ENCODE results near the gene NKD2.

DNA sequence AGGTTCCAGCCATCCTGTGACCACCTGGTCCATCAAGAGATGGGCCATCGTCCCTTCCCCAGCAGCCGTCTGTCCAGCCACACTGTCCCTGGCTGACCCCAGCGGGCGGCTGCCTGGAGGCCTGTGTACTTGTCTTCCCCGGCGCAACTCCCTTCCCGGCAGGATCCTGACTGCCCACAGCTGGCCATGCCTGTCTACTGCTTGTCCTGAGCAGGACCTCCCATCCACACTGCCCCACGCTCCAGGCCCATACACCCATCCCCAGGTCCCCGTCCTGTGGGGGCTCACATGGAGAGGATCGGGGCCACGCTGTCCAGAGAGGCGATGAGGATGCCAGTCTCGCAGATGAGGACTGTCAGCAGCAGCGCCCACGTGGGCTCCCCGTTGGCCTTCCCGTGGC, 67.8 kb downstream of the NKD2 start:
- TF ChIP-seq POLR2A (IDR thresholded peaks at IDR 0.05; ENCODE audit: borderline replicate concordance, extremely low read depth, insufficient read depth, insufficient read length) = no peak
- TF ChIP-seq, protein P1, sequence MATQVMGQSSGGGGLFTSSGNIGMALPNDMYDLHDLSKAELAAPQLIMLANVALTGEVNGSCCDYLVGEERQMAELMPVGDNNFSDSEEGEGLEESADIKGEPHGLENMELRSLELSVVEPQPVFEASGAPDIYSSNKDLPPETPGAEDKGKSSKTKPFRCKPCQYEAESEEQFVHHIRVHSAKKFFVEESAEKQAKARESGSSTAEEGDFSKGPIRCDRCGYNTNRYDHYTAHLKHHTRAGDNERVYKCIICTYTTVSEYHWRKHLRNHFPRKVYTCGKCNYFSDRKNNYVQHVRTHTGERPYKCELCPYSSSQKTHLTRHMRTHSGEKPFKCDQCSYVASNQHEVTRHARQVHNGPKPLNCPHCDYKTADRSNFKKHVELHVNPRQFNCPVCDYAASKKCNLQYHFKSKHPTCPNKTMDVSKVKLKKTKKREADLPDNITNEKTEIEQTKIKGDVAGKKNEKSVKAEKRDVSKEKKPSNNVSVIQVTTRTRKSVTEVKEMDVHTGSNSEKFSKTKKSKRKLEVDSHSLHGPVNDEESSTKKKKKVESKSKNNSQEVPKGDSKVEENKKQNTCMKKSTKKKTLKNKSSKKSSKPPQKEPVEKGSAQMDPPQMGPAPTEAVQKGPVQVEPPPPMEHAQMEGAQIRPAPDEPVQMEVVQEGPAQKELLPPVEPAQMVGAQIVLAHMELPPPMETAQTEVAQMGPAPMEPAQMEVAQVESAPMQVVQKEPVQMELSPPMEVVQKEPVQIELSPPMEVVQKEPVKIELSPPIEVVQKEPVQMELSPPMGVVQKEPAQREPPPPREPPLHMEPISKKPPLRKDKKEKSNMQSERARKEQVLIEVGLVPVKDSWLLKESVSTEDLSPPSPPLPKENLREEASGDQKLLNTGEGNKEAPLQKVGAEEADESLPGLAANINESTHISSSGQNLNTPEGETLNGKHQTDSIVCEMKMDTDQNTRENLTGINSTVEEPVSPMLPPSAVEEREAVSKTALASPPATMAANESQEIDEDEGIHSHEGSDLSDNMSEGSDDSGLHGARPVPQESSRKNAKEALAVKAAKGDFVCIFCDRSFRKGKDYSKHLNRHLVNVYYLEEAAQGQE (IDR thresholded peaks at IDR 0.05; ENCODE audit: low read depth) = no peak
- no peak for TF ChIP-seq EZH2phosphoT487 (IDR thresholded peaks at IDR 0.05; ENCODE audit: borderline replicate concordance)
- no peak for TF ChIP-seq SP1 (IDR thresholded peaks at IDR 0.05; ENCODE audit: low read depth)
- no peak for TF ChIP-seq SIN3A (IDR thresholded peaks at IDR 0.05; ENCODE audit: low read depth)
- TF ChIP-seq, protein P2, sequence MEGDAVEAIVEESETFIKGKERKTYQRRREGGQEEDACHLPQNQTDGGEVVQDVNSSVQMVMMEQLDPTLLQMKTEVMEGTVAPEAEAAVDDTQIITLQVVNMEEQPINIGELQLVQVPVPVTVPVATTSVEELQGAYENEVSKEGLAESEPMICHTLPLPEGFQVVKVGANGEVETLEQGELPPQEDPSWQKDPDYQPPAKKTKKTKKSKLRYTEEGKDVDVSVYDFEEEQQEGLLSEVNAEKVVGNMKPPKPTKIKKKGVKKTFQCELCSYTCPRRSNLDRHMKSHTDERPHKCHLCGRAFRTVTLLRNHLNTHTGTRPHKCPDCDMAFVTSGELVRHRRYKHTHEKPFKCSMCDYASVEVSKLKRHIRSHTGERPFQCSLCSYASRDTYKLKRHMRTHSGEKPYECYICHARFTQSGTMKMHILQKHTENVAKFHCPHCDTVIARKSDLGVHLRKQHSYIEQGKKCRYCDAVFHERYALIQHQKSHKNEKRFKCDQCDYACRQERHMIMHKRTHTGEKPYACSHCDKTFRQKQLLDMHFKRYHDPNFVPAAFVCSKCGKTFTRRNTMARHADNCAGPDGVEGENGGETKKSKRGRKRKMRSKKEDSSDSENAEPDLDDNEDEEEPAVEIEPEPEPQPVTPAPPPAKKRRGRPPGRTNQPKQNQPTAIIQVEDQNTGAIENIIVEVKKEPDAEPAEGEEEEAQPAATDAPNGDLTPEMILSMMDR (IDR thresholded peaks at IDR 0.05 in 2 of 3, conservative IDR thresholded peaks at IDR 0.05 in 1 of 3; ENCODE audit: borderline replicate concordance in 1 of 3, insufficient read depth in 1 of 3, low read depth in 2 of 3, low read length in 2 of 3) = no peak
- TF ChIP-seq, protein P3, sequence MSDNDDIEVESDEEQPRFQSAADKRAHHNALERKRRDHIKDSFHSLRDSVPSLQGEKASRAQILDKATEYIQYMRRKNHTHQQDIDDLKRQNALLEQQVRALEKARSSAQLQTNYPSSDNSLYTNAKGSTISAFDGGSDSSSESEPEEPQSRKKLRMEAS (IDR thresholded peaks at IDR 0.05) = no peak
- TF ChIP-seq EGR1 (IDR thresholded peaks at IDR 0.05; ENCODE audit: low read depth) = no peak
- no peak for TF ChIP-seq ZNF274 (IDR thresholded peaks at IDR 0.05; ENCODE audit: low read depth, low read length)
- TF ChIP-seq CEBPB (IDR thresholded peaks at IDR 0.05; ENCODE audit: low read depth) = no peak
- no peak for TF ChIP-seq POLR2AphosphoS5 (IDR thresholded peaks at IDR 0.05; ENCODE audit: low read depth, low read length)
- TF ChIP-seq, protein P4, sequence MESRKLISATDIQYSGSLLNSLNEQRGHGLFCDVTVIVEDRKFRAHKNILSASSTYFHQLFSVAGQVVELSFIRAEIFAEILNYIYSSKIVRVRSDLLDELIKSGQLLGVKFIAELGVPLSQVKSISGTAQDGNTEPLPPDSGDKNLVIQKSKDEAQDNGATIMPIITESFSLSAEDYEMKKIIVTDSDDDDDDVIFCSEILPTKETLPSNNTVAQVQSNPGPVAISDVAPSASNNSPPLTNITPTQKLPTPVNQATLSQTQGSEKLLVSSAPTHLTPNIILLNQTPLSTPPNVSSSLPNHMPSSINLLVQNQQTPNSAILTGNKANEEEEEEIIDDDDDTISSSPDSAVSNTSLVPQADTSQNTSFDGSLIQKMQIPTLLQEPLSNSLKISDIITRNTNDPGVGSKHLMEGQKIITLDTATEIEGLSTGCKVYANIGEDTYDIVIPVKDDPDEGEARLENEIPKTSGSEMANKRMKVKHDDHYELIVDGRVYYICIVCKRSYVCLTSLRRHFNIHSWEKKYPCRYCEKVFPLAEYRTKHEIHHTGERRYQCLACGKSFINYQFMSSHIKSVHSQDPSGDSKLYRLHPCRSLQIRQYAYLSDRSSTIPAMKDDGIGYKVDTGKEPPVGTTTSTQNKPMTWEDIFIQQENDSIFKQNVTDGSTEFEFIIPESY (IDR thresholded peaks at IDR 0.05; ENCODE audit: extremely low read depth, insufficient replicate concordance, low read length) = no peak

All from HCT116 (cell line).